NCI-H82 (cell line): ENCODE data around the gene WHRN.
A peak's percentile ranks its signal among the peaks of the same experiment; 100 is the strongest.

Source experiments
- DNase-seq: peaks from one replicate; lab custom pipeline; 2025; lab: John Stamatoyannopoulos, UW

WHRN gene

GRCh38 chr9:114376586-114377445, 128.5 kb downstream of the WHRN start:
- no peak for DNase-seq

GRCh38 chr9:114375386-114376175, 129.7 kb downstream of the WHRN start:
- no peak for DNase-seq

DNA sequence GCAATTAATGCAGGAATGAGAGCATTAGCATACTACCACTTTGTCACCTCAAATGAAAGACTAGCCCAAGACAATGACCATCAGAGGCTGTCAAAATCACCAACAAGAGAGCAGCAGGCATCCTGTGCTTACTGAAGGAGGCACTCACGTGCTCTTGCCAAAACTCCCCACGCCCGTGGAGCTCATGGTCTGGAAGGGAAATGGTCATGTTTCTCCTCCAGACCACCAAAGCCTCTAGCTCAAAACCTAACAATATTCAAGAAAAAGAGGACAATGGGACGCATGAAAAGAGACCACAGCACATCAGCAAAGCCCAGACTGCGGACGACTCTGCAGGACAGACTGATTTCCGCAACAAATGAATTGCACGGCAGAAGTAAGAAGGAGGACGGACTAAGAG, 130.3 kb downstream of the WHRN start:
- no peak for DNase-seq

DNA sequence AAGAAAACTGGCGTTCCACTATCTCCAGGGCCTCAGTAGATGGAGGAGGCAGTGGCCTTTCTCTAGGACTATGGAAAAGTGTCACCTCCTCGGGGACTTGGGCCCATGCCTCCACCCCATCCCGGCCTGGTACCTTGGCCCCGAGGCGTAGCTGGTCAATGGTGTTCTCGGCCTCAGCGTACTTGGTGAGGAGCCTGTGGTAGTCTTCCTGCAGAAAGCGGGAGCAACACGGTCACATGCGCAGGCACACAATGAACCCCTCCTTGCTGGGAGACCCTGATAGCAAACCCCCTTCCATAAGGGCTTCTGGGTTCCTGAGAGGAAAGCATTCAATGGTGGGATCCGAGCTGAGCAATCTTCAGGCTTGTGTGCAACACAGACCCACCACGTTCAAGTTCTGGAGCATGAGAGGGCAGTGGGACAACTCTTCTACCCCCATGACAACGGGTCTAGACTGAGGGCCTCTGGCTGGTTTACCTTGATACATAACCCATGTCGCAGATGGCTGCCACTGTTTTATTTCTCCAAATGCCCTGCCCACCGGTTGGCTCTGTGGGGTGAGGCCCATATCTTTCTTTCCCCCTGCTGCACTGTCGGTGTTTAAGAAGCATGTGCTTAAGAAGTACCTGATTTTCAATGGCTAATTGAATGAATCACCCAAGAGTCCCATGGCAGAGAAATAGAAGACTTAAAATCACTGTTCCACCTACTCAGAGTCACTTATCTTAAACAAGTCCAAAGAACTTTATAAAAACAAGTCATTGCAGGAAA, 131.1 kb downstream of the WHRN start:
- no peak for DNase-seq

- DNase-seq: no peak
These were observed 132.3 kb downstream of the WHRN start for GRCh38 chr9:114372921-114373448.

DNA sequence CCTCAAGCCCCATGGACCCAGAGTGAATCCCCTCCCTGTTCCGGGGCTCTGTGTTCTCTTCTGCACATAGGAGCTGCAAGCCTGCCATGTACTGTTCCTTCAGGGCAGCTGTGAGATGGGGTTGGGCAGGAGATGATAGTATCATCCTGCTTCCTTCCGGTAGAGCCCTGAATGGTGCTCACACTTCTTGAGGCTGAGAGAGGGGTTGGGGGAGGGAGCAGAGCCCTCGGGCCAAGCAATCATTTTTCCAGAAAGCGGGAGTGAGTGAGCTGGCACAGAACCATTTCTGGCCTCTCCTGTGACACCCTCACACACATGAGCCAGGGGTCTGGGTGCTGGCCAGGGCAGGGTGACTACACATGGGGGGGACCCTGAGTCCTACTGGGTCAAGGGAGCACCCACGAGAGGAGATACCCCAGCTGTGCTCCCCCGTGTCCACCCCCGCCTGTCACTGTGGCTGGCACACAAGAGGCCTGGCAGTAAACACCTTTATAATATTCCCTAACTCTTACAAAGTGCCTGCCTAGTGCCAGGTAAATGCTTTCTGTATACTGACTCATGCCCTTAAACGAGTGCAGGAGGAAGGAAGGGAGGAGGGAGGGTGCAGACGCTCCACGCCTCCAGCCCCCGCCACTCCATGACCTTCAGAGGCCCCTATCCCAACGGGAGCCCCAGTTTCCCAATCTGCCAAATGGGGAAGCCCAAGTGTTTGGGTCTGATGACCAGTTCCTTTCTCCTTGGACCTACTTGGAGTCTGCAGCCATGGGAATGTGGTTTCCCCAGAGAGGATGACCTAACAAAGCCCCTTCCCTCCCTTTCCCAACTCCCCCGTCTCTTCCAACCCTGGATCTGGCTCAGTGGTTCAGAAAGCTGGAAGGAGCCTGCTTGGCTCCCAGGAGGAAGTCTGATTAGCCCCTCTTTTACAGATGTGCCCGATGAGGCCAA, 133.0 kb downstream of the WHRN start:
- DNase-seq: peak; percentile 9

DNA sequence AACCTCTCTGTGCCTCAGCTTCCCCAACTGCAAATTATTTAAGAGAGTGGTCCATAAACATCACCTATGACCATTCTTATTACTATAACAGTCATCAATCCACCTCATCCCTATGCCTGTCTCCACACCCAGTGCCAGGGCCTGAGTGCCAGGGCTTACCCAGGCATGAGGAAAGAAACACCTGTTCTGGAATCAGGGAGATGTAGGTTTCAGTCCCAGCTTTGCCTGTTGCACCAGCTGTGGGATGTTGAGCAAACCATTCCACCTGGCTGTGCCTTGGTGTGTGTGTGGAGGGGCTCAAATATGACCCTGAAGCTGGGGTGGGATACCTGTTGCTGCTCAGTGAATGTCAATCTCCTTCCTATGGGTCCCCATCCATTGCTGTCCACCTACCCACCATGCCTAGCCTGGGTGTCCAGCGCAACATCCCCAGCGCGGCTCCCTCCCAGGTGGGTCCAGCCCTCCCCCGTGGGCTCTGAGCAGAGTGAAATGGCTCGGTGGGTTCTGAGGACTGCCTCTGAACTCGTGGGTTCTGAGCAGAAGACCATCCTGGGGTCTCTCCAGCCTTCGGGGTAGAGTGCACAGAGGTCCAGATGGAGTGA, 133.8 kb downstream of the WHRN start:
- no peak for DNase-seq

DNA sequence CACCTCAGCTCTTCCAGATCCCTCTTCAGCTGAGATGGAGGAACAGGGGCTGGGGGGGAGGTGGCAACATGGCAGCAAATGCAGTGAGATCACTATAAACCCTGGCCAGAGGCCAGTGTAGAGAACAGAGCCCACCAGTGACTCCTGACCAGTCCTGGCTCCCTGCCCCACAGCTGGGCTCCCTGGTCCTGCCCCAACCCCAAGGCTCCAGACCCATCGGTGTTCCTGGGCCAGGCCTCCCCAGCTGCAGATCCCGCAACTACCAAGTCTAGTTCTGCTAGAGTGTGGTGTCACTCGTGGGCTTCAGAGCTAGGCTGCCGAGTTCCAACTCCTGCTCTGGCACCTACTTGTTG, 134.3 kb downstream of the WHRN start:
- no peak for DNase-seq

DNA sequence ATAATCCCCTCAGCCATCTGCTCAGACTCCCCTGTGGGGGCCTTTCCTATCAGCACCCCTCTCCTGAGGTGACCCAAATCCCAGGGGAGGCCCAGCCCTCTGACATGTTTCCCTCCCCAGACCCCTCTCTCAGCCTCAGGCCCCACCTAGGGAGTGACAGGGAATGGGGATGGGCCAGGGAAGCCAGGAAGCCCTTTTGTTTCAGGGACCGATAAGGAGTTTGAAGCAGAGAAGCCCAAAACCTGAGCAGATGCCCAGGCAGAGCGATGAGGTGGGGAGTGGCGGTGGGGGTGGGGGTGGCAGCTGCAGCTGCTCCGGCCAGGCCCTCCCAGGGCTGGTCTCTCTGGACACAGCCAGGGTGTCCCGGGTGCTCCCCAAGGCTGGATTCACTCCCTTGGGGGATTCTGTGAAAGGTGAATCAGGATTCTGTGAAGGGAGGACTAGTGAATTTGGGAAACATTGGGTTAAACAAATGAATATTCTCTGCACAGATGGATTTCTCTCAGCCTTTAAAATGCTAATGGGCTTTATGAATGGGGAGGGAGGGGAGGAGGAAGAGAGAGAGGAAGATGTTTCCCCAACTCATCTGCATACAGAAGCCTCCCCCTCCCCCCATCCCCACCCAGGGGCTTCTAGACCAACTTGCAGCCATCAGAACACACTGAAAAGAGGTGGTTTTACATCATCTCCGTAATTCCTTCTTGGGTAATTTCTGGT, 134.9 kb downstream of the WHRN start:
- peak; percentile 100 for DNase-seq

DNA sequence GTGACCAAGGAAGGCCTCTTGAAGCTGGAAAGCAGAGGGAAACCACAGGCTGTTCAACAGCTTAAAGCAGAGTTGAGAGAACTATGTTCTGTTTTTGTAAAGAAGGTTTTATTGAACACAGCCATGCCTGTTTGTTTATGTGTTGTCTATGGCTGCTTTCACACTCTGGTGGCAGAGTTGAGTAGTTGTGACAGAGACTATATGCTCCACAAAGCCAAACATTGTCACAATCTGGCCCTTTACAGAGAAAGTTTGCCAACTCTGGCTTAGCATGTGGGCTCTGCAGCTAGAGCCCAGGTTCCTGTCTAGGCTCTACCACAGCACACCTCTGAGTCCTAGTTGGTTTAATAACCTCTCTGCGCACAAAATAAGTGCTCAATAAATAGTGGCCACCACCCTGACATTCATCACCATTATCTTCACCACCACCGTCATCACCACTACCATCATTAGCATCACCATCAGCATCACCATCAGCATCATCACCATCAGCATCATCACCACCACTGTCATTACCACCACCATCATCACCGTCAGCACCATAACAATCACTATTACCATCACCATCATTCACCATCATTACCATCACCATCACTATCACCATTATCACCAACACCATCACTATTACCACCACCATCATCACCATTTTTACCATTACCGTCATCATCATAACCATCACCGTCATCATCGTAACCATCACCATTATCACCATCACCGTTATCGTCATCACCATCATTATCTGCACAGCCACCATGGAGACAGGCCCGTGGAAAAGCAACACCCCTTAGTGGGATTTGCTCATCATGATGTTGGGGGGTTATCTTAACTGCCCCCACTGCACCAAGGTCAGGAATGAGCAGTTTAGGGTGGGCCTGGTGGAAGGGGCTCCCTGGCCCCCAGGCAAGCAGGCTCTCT, 135.8 kb downstream of the WHRN start:
- DNase-seq: no peak

DNA sequence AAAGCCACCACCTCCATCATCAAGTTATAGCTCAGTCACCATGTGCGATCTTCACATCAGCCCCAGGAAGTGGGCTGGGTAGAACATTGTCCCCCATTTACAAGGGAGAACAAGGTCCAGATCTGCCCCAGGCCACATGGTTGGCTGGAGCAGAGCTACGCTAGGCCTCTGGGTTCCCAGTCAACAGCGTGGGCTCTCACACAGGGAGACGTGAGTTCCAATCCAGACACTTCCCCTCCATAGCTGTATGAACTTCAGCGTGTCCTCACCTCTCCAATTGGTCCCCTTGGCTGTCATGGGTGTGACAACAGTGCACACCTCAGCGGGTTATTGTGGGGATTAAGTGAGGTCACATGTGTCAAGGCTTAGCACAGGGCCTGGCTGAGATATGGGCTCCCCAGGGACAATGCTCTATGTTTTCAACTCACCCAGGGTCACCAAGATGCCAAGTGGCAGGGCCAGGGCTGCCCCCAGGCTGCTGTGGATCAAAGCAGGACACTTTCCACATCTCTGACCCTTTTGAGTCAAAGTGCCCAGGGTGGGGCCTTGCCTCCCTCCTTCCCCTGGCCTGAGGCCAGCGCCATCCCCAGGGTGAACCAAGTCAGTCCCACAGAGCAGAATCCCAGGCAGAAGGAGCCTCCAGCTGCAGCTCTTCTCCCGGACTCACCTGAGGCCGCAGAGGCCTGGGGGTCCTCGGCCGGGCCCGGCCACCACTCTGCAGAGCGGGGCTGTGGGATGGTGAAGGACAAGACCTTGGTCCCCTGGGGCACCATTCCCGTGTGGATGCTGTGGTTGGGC, 137.3 kb downstream of the WHRN start:
- peak; percentile 77 for DNase-seq

- DNase-seq: no peak
These were observed 137.9 kb downstream of the WHRN start for GRCh38 chr9:114367366-114367765.

GRCh38 chr9:114366334-114367128, 138.7 kb downstream of the WHRN start:
- DNase-seq: peak; percentile 16

- DNase-seq: no peak
These were observed 140.1 kb downstream of the WHRN start for GRCh38 chr9:114365194-114365593.

GRCh38 chr9:114364134-114365041, 140.9 kb downstream of the WHRN start:
- no peak for DNase-seq

DNA sequence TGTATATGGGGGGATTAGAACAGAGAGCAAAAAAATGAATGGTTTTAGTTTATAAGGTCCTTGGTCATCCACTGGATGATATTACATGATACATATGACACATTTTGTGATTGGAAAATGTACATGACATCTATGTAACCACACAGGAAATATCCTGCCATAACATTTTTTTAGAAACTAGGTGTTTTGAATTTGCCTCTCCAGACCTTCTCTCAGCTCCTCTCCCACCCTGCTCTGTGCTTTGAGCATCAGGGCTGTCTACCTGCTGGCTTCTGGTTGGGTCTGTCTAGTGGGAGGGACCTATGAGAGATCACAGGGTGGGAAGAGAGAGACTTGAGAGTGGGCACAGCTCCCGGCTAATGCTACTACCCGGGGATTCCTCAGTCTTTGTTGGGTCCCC, 141.8 kb downstream of the WHRN start:
- no peak for DNase-seq
